NT2/D1 (cell line): Measurements from ENCODE around the gene TEX13D.

Experiments
- YY1 ChIP-seq: IDR thresholded peaks from 2 replicates; pipeline ENCODE4 v1.6.1; 2011; ENCODE audit not compliant: insufficient read length, insufficient read depth
- ZNF274 ChIP-seq: IDR thresholded peaks from 2 replicates; pipeline ENCODE4 v1.6.1; 2011; ENCODE audit warnings: mild to moderate bottlenecking, low read depth, low read length

- TF ChIP-seq YY1: no peak
- no peak for TF ChIP-seq ZNF274
These were observed 16.5 kb downstream of the TEX13D start for GRCh38 chrX:124348885-124349453.
